BJ (cell line): ENCODE results near the gene ODAD3. TPM values are rescaled to one million over a fixed set of nuclear protein-coding genes. Genes with fewer than 3 reads are reported as not detected.

ENCODE experiments used
- CTCF ChIA-PET: fragments of 350-600 bp; formaldehyde crosslinking; extraction: SDS; loops from one replicate; lab custom pipeline; 2021; ENCODE audit warnings: antibody characterized with exemption, inconsistent platforms; lab: Yijun Ruan, JAX
- POLR2A ChIA-PET: fragments of 300-600 bp; sonication (Branson Sonifier 250); formaldehyde crosslinking; extraction: SDS; loops from one replicate; lab custom pipeline; 2021; ENCODE audit warnings: antibody characterized with exemption; lab: Charles Lee
- DNase-seq: peaks from one replicate; pipeline ENCODE4 v3.0.0-alpha.2; 2011; ENCODE audit warnings: low read depth
- H3K27me3 ChIP-seq: 2 replicates; pipeline ENCODE4 v1.6.0; 2011; ENCODE audit warnings: low read length; ENCODE audit not compliant: control insufficient read depth, insufficient read depth
- H3K36me3 ChIP-seq: 2 replicates; pipeline ENCODE4 v1.5.1; 2011; ENCODE audit warnings: low read length; ENCODE audit not compliant: control insufficient read depth, insufficient read depth
- H3K4me3 ChIP-seq: 2 replicates; pipeline ENCODE4 v1.5.1; 2011; ENCODE audit warnings: low read depth, mild to moderate bottlenecking, control low read depth, low read length
- CTCF ChIP-seq: IDR thresholded peaks from 2 replicates; pipeline ENCODE4 v1.5.1; 2011; ENCODE audit warnings: low read depth, mild to moderate bottlenecking, control low read depth, inconsistent platforms, low read length, moderate library complexity; ENCODE audit not compliant: insufficient read depth
- polyA plus RNA-seq: library from polyadenylated mRNA; depleted of rRNA; stranded (reverse); fragments of >200 nt; gene quantifications from 2 replicates; pipeline ENCODE4 v1.2.3, GENCODE V29; 2011

ODAD3 gene
- polyA plus RNA-seq, 1 experiment: 0.38 TPM

GRCh38 chr19:11378319-11379189 lies 56.4 kb downstream of the ODAD3 start:
- Histone ChIP-seq H3K4me3 (no peak overlapping the region), H3K36me3 (no peaks in the 10 kb centered on the region), H3K27me3 (no peaks in the 10 kb centered on the region)
- DNase-seq: no peak
- peak; percentile 58 for TF ChIP-seq CTCF
- CTCF ChIA-PET: interaction anchor here (0.7 to 2.5 kb wide), 4 partner anchors 8 to 180 kb away, joined by 3 to 13 read pairs (median 5); partner anchors contain the start of genes ELOF1, ODAD3 and PRKCSH
- POLR2A ChIA-PET: no interaction called here

GRCh38 chr19:11377756-11378155 lies 57.2 kb downstream of the ODAD3 start:
- TF ChIP-seq CTCF: no peak
- CTCF ChIA-PET: interaction anchor here (0.7 to 2.5 kb wide), 7 partner anchors 9 to 181 kb away, joined by 3 to 13 read pairs (median 3); partner anchors contain the start of genes ELOF1, ODAD3 and PRKCSH
- DNase-seq: no peak
- POLR2A ChIA-PET: interaction anchor here (0.6 kb wide), 1 partner anchor 23 kb away, joined by 3 read pairs; no protein-coding TSS in a partner anchor
- no peak overlapping the region for H3K4me3 ChIP-seq
- no peaks in the 10 kb centered on the region for H3K27me3 ChIP-seq
- no peaks in the 10 kb centered on the region for H3K36me3 ChIP-seq

GRCh38 chr19:11377237-11377636 lies 57.7 kb downstream of the ODAD3 start:
- no peaks in the 10 kb centered on the region for H3K27me3 ChIP-seq
- POLR2A ChIA-PET: interaction anchor here (0.6 kb wide), 1 partner anchor 24 kb away, joined by 3 read pairs; no protein-coding TSS in a partner anchor
- no peak overlapping the region for H3K4me3 ChIP-seq
- H3K36me3 ChIP-seq: no peaks in the 10 kb centered on the region
- DNase-seq: peak; percentile 74
- TF ChIP-seq CTCF: no peak
- CTCF ChIA-PET: interaction anchor here (0.7 to 2.5 kb wide), 8 partner anchors 9 to 349 kb away, joined by 3 to 13 read pairs (median 4); partner anchors contain the start of genes ODAD3 and PRKCSH

GRCh38 chr19:11375143-11375948 lies 59.6 kb downstream of the ODAD3 start:
- no peak for DNase-seq
- H3K36me3 ChIP-seq: no peaks in the 10 kb centered on the region
- H3K27me3 ChIP-seq: no peaks in the 10 kb centered on the region
- CTCF ChIA-PET: interaction anchor here (0.8 to 2.8 kb wide), 4 partner anchors 8 to 107 kb away, joined by 4 to 19 read pairs (median 10); partner anchors contain the start of genes EPOR, ODAD3 and PRKCSH
- no peak for TF ChIP-seq CTCF
- peak overlapping the region; percentile 27 for H3K4me3 ChIP-seq
- POLR2A ChIA-PET: interaction anchor here (0.6 to 1.1 kb wide), 3 partner anchors 184 to 1571 kb away, joined by 3 to 12 read pairs (median 3); partner anchors contain the start of gene ELOF1
